Tibial artery (tissue), 4 donors: ENCODE measurements around the gene SNX4.
"Not testable (repeated sequence)": the region's sequence is repeated elsewhere in the genome, so short reads cannot be mapped to it uniquely, and the experiment has no call there.

ENCODE experiments used
- DNase-seq, 2 donors: peaks; one replicate each; pipeline ENCODE4 v3.0.0-alpha.2; 2019
- H3K27ac ChIP-seq, 2 donors: fragments of 200-600 bp; sonication (generic) in 1 of 2; 1 replicate in 1 of 2; 2 replicates in 1 of 2; pipeline ENCODE4 v1.5.1; 2018 to 2019; ENCODE audit warnings: mild to moderate bottlenecking in 1 of 2
- H3K27me3 ChIP-seq, 2 donors: fragments of 200-600 bp; sonication (generic) in 1 of 2; one replicate each; pipeline versions ENCODE4 v1.5.1 to v1.6.0; 2016 to 2019
- H3K36me3 ChIP-seq, 3 donors: fragments of 200-600 bp; sonication (generic) in 2 of 3; one replicate each; pipeline ENCODE4 v1.5.1; 2016 to 2019; ENCODE audit warnings: mild to moderate bottlenecking in 2 of 3
- H3K4me1 ChIP-seq, 4 donors: fragments of 200-600 bp; sonication (generic) in 2 of 4; 1 replicate in 3 of 4; 2 replicates in 1 of 4; pipeline ENCODE4 v1.5.1; 2016 to 2019
- H3K4me3 ChIP-seq, 2 donors: fragments of 200-600 bp; sonication (generic) in 1 of 2; 1 replicate in 1 of 2; 2 replicates in 1 of 2; pipeline ENCODE4 v1.5.1; 2018 to 2019; ENCODE audit warnings: mild to moderate bottlenecking in 2 of 2
- H3K9me3 ChIP-seq, 3 donors: fragments of 200-600 bp; sonication (generic) in 1 of 3; one replicate each; pipeline ENCODE4 v1.5.1; 2016 to 2019
- CTCF ChIP-seq, 2 experiments: fragments of 200-600 bp in 1 of 2; fragments of 450-650 bp in 1 of 2; IDR thresholded peaks; one replicate each; pipeline ENCODE4 v1.5.1; 2017 to 2019; ENCODE audit warnings: antibody characterized with exemption in 2 of 2, mild to moderate bottlenecking in 1 of 2, moderate library complexity in 1 of 2
- intact Hi-C: fragments of 100-400 bp; cut with DNase I; formaldehyde crosslinking; loops from one replicate; pipeline ENCODE4 v1.15.0; 2023; ENCODE audit warnings: low total_unique reads

The SNX4 gene

GRCh38 chr3:125498630-125499029, 21.4 kb downstream of the SNX4 start:
- DNase-seq: no peak
- Histone ChIP-seq H3K27ac (no peak overlapping the region), H3K9me3 (no peaks in the 10 kb centered on the region), H3K4me3 (no peak overlapping the region), H3K4me1 (no peaks in the 10 kb centered on the region), H3K27me3 (no peaks in the 10 kb centered on the region), H3K36me3 (peaks cover 30 to 60% (median 34%) of the 10 kb centered on the region in 3 donors)
- intact Hi-C loops: no loop called here
- TF ChIP-seq CTCF (IDR thresholded peaks at IDR 0.05): no peak

- no peak overlapping the region for H3K27ac ChIP-seq
- DNase-seq: no peak
- no peaks in the 10 kb centered on the region for H3K4me1 ChIP-seq
- peaks cover 32 to 65% (median 37%) of the 10 kb centered on the region in 3 donors for H3K36me3 ChIP-seq
- intact Hi-C loops: no loop called here
- H3K4me3 ChIP-seq: no peak overlapping the region
- no peaks in the 10 kb centered on the region for H3K27me3 ChIP-seq
- TF ChIP-seq CTCF (IDR thresholded peaks at IDR 0.05): no peak
- H3K9me3 ChIP-seq: no peaks in the 10 kb centered on the region
These were observed 23.3 kb downstream of the SNX4 start for GRCh38 chr3:125496701-125497100.

GRCh38 chr3:125482406-125482805, 37.6 kb downstream of the SNX4 start:
- Histone ChIP-seq H3K9me3 (no peaks in the 10 kb centered on the region), H3K4me1 (no peaks in the 10 kb centered on the region), H3K27ac (no peak overlapping the region), H3K36me3 (peaks cover 24 to 50% (median 34%) of the 10 kb centered on the region in 3 donors), H3K27me3 (no peaks in the 10 kb centered on the region), H3K4me3 (no peak overlapping the region)
- intact Hi-C loops: no loop called here
- TF ChIP-seq CTCF (IDR thresholded peaks at IDR 0.05): no peak
- DNase-seq: no peak

GRCh38 chr3:125481786-125482185, 38.2 kb downstream of the SNX4 start:
- DNase-seq: no peak
- no peak overlapping the region for H3K4me3 ChIP-seq
- no peaks in the 10 kb centered on the region for H3K4me1 ChIP-seq
- no peaks in the 10 kb centered on the region for H3K9me3 ChIP-seq
- H3K36me3 ChIP-seq: peaks cover 24 to 54% (median 33%) of the 10 kb centered on the region in 3 donors
- H3K27ac ChIP-seq: no peak overlapping the region
- TF ChIP-seq CTCF (IDR thresholded peaks at IDR 0.05): no peak
- H3K27me3 ChIP-seq: no peaks in the 10 kb centered on the region
- intact Hi-C loops: no loop called here

GRCh38 chr3:125481375-125481759, 38.6 kb downstream of the SNX4 start:
- H3K27ac ChIP-seq, intact Hi-C loops, H3K4me3 ChIP-seq, H3K9me3 ChIP-seq, H3K27me3 ChIP-seq, DNase-seq, H3K4me1 ChIP-seq: not testable (repeated sequence)
- peaks cover 24 to 55% (median 29%) of the 10 kb centered on the region in 3 donors for H3K36me3 ChIP-seq

GRCh38 chr3:125480656-125481374, 39.2 kb downstream of the SNX4 start:
- H3K27ac ChIP-seq: no peak overlapping the region
- TF ChIP-seq CTCF (IDR thresholded peaks at IDR 0.05): no peak
- no peaks in the 10 kb centered on the region for H3K27me3 ChIP-seq
- H3K9me3 ChIP-seq: no peaks in the 10 kb centered on the region
- H3K4me3 ChIP-seq: no peak overlapping the region
- DNase-seq: no peak
- peaks cover 25 to 55% (median 25%) of the 10 kb centered on the region in 3 donors for H3K36me3 ChIP-seq
- no peaks in the 10 kb centered on the region for H3K4me1 ChIP-seq
- intact Hi-C loops: no loop called here
